CD4-positive, alpha-beta T cell (primary cell): Measurements from ENCODE around the gene NIN. TPM values are rescaled to one million over a fixed set of nuclear protein-coding genes. Genes with fewer than 3 reads are reported as not detected.
A peak's percentile ranks its signal among the peaks of the same experiment; 100 is the strongest.

Experiments
- ATAC-seq: fragments of 200-7000 bp; cut with Tn5 transposase; one replicate; pipeline ENCODE4 v1.10.0; 2022; ENCODE audit warnings: mild to moderate bottlenecking; ENCODE audit not compliant: poor library complexity
- CTCF ChIA-PET: fragments of 350-600 bp; sonication (Branson Sonifier 250); formaldehyde crosslinking; loops from one replicate; lab custom pipeline; 2021; ENCODE audit warnings: antibody characterized with exemption, inconsistent platforms; lab: Charles Lee
- POLR2A ChIA-PET: fragments of 350-600 bp; sonication (Branson Sonifier 250); formaldehyde crosslinking; loops from one replicate; lab custom pipeline; 2021; ENCODE audit warnings: antibody characterized with exemption, inconsistent platforms; lab: Charles Lee
- DNase-seq, 14 experiments: peaks; one replicate each; pipeline ENCODE4 v3.0.0-alpha.2; 2013 to 2020; ENCODE audit warnings: mixed read lengths in 2 of 14
- H3K27ac ChIP-seq, 2 donors: one replicate each; pipeline versions ENCODE4 v1.5.1 to v1.7.0; 2013; ENCODE audit warnings: low read length in 2 of 2, low read depth in 1 of 2, mild to moderate bottlenecking in 1 of 2
- H3K27me3 ChIP-seq, 2 experiments: 1 replicate in 1 of 2; 2 replicates in 1 of 2; pipeline versions ENCODE4 v1.6.1 to v1.7.0; 2013; ENCODE audit warnings: low read length in 2 of 2, control low read depth in 1 of 2, mild to moderate bottlenecking in 1 of 2, moderate library complexity in 1 of 2; ENCODE audit not compliant: insufficient read depth in 2 of 2, control insufficient read depth in 1 of 2
- H3K36me3 ChIP-seq: one replicate; pipeline ENCODE4 v1.6.1; 2013; ENCODE audit warnings: low read length, control low read depth; ENCODE audit not compliant: insufficient read depth
- H3K4me1 ChIP-seq: one replicate; pipeline ENCODE4 v1.6.1; 2013; ENCODE audit warnings: low read length, control low read depth; ENCODE audit not compliant: insufficient read depth
- H3K4me3 ChIP-seq: one replicate; pipeline ENCODE4 v1.5.1; 2013; ENCODE audit warnings: mild to moderate bottlenecking, low read length, moderate library complexity
- H3K9me3 ChIP-seq, 2 experiments: 1 replicate in 1 of 2; 2 replicates in 1 of 2; pipeline versions ENCODE4 v1.6.1 to v1.7.0; 2013; ENCODE audit warnings: low read length in 2 of 2, mild to moderate bottlenecking in 2 of 2, control low read depth in 1 of 2, moderate library complexity in 1 of 2; ENCODE audit not compliant: control insufficient read depth in 1 of 2, insufficient read depth in 1 of 2
- H3K27ac Mint-ChIP-seq: one replicate; pipeline ENCODE4 v1.8.0; 2020; ENCODE audit warnings: mixed read lengths
- H3K27me3 Mint-ChIP-seq: one replicate; pipeline ENCODE4 v1.8.0; 2021; ENCODE audit warnings: mixed read lengths
- H3K36me3 Mint-ChIP-seq: one replicate; pipeline ENCODE4 v1.8.0; 2021; ENCODE audit warnings: low read depth, mixed read lengths
- H3K4me1 Mint-ChIP-seq: one replicate; pipeline ENCODE4 v1.8.0; 2021; ENCODE audit warnings: low read depth, mixed read lengths
- H3K4me3 Mint-ChIP-seq: one replicate; pipeline ENCODE4 v1.8.0; 2020; ENCODE audit warnings: mild to moderate bottlenecking, mixed read lengths
- H3K9me3 Mint-ChIP-seq: one replicate; pipeline ENCODE4 v1.8.0; 2020; ENCODE audit warnings: mixed read lengths
- CTCF ChIP-seq: fragments of 200-600 bp; IDR thresholded peaks from one replicate; pipeline ENCODE4 v1.8.0; 2022; ENCODE audit warnings: antibody characterized with exemption, mild to moderate bottlenecking
- intact Hi-C, 2 experiments: fragments of 100-400 bp; cut with DNase I in 1 of 2; cut with micrococcal nuclease in 1 of 2; formaldehyde crosslinking; loops; one replicate each; pipeline versions ENCODE4 v1.15.1 to v1.9.0; 2023 to 2025; cut with DNase I, micrococcal nuclease
- total RNA-seq, 174 experiments: library from RNA in 2 of 174; stranded (reverse) in 2 of 174; gene quantifications; one replicate each; pipeline ENCODE4 v1.2.3 and lab custom pipeline; 2021 to 2026

NIN gene
- total RNA-seq, 2 experiments from 2014 or later = 96.8 to 98.5 TPM

- ChIA-PET CTCF (interaction anchor here (1.3 kb wide), 1 partner anchor 18 kb away, joined by 3 read pairs; no protein-coding TSS in a partner anchor), POLR2A (interaction anchor here (0.6 to 3.0 kb wide), 9 partner anchors 10 to 48 kb away, joined by 3 to 23 read pairs (median 5); partner anchors contain the start of gene NIN)
- H3K36me3 ChIP-seq = peaks cover 4% of the 10 kb centered on the region
- H3K27ac ChIP-seq = peak overlapping the region; percentile 56 to 57
- Mint-ChIP-seq H3K36me3 (peaks cover 50% of the 10 kb centered on the region), H3K9me3 (peaks cover 2% of the 10 kb centered on the region), H3K4me1 (peaks cover 72% of the 10 kb centered on the region), H3K4me3 (peak overlapping the region; percentile 48), H3K27me3 (no peaks in the 10 kb centered on the region), H3K27ac (peak overlapping the region; percentile 81)
- no peaks in the 10 kb centered on the region for H3K27me3 ChIP-seq
- DNase-seq (peak in 1 of 14 experiments; percentile 45), ATAC-seq (no peak)
- H3K4me1 ChIP-seq = peaks cover 45% of the 10 kb centered on the region
- intact Hi-C loops = loop anchor here (2.0 kb wide), 2 partner anchors 21 to 49 kb away; no protein-coding TSS in a partner anchor
- no peak overlapping the region for H3K4me3 ChIP-seq
- TF ChIP-seq CTCF = no peak
- H3K9me3 ChIP-seq = no peaks in the 10 kb centered on the region
These were observed 18.8 kb downstream of the NIN start for GRCh38 chr14:50812180-50812579.

- no peak for ATAC-seq
- Mint-ChIP-seq H3K27ac (peak overlapping the region; percentile 37), H3K9me3 (no peaks in the 10 kb centered on the region), H3K36me3 (peaks cover 56% of the 10 kb centered on the region), H3K4me1 (peaks cover 67% of the 10 kb centered on the region), H3K27me3 (no peaks in the 10 kb centered on the region), H3K4me3 (no peak overlapping the region)
- no peak for TF ChIP-seq CTCF
- Histone ChIP-seq H3K9me3 (no peaks in the 10 kb centered on the region), H3K27me3 (no peaks in the 10 kb centered on the region), H3K27ac (no peak overlapping the region), H3K36me3 (peaks cover 35% of the 10 kb centered on the region), H3K4me3 (no peak overlapping the region), H3K4me1 (peaks cover 34% of the 10 kb centered on the region)
- POLR2A ChIA-PET = interaction anchor here (1.1 to 2.6 kb wide), 3 partner anchors 15 to 52 kb away, joined by 3 to 8 read pairs (median 7); no protein-coding TSS in a partner anchor
- no peak for DNase-seq
- intact Hi-C loops = no loop called here
- CTCF ChIA-PET = interaction anchor here (1.0 to 1.5 kb wide), 3 partner anchors 16 to 52 kb away, joined by 3 to 4 read pairs (median 3); no protein-coding TSS in a partner anchor
These were observed 22.9 kb downstream of the NIN start for GRCh38 chr14:50808053-50808452.

- no peak for DNase-seq
- Mint-ChIP-seq H3K9me3 (no peaks in the 10 kb centered on the region), H3K27ac (no peak overlapping the region), H3K36me3 (peaks cover 70% of the 10 kb centered on the region), H3K4me1 (peaks cover 60% of the 10 kb centered on the region), H3K27me3 (no peaks in the 10 kb centered on the region), H3K4me3 (no peak overlapping the region)
- H3K4me3 ChIP-seq = no peak overlapping the region
- intact Hi-C loops = no loop called here
- H3K9me3 ChIP-seq = no peaks in the 10 kb centered on the region
- no peak for TF ChIP-seq CTCF
- peaks cover 39% of the 10 kb centered on the region for H3K36me3 ChIP-seq
- no peaks in the 10 kb centered on the region for H3K27me3 ChIP-seq
- H3K27ac ChIP-seq = no peak overlapping the region
- peaks cover 17% of the 10 kb centered on the region for H3K4me1 ChIP-seq
- ATAC-seq = no peak
- CTCF ChIA-PET = no interaction called here
- POLR2A ChIA-PET = interaction anchor here (1.3 kb wide), 1 partner anchor 14 kb away, joined by 4 read pairs; no protein-coding TSS in a partner anchor
These were observed 24.6 kb downstream of the NIN start for GRCh38 chr14:50806241-50806933.
